ENCODE measurements around the gene NOXA1.

The NOXA1 gene

DNA sequence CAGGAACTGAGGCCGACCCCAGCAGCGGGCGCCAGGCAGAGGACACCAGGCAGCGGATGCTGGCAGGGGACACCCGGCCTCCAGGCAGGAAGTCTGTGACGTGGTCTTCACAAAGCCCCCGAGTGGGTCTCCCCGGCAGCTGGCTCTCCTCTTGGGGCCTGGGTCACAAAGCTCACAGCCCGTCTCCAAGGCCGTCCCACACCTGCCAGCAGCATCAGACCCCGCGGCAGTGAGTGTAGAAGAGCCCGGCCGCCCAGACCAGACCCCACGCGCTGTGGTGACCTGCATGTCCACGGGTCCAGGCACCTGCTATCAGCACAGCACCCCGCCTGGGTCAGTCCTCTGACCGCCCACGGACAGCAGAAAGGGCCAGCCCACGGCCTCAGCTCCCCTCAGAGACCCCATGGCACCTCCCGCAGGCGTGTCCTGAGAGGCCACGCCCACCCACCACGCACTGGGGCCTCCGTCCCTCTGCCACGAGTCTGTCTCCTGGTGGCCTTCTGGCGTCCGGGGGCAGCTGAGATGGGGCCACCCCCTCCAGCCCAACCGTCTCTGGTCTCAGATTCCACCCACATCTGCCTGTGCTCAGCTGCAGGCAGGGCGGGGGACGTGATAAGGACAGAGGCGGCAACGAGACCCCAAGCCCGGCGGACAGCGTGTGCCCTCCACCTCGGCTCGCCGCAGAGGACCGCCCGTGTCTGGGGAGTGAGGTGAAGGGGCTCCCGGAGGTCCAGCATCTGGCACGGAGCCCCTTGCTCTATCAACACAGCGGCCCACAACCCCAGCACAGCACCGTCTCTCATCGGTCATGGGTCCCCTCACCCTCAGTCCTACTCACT is 34.4 kb upstream of the NOXA1 start:
- no peak for DNase-seq

DNA sequence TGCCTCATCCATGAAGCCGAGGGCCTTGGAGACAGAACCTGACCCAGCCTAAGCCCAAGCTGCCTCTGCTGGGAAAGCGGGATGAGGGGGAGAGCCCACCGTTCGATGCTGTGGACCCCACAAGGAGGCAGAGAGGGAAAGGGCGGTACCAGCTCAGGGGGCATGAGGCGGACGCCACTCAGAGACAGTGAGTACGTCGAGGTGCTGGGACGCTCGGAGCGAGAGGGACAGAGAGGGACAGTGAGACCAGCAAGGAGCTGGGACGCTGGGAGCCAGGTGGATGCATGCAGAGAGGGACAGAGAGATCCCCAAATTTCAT is 33.8 kb upstream of the NOXA1 start:
- DNase-seq, result no peak

DNA sequence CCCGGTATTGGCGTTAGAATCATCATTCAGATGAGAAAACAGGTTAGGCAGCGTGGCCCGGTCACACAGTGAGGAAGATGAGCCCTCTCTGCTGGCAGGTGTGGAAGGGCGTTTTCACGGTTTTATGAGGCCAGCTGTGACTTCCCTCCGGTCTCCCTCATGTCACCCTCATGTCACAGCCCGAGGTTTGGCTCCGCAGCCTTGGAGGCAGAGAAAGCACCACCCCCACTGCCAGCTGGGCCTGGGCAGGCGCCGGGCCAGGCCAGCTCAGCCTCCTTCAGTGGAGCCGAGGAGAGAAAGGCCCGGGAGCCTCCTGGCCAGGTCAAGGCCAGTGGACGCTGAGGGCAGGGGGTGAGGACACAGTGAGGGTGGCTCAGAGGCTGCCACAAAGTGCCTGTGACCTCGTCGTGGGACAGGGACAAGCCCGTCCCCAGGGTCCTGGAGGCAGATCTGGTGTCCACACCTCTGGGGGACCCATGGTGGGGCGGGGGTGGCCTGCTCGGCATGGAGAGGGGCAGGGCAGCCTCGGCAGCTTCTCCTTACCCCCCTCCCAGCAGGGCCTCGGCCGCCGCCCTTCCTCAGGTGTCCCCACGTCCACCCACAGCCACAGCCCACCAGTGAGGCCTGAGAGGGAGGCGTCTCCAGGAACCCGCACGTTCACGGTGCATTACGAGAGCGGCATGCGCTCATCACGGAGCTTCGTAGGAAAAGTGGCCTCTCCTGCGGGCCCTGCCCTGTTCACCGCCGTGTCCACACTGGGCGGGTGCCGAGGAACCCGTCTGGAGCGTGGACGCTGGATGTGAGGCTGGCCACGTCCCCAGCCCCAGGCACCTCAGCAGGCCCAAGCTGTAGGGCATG is 32.4 kb upstream of the NOXA1 start:
- no peak for DNase-seq

DNA sequence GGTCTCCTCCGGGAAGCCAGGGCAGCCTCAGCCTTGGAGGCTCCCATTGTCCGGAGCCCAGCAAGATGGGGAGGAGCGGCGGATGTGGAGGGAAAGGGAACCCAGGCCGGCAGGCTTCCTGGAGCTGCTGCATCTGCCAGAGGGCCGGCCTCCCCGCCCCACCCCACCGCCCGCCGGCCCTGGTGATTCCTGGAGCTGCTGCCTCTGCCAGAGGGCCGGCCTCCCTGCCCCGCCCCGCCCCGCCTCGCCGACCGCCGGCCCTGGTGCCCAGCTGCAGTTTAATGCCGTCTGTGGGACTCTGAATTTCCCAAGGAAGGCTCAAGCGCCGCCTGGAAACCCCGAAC is 31.8 kb upstream of the NOXA1 start:
- no peak for DNase-seq

DNA sequence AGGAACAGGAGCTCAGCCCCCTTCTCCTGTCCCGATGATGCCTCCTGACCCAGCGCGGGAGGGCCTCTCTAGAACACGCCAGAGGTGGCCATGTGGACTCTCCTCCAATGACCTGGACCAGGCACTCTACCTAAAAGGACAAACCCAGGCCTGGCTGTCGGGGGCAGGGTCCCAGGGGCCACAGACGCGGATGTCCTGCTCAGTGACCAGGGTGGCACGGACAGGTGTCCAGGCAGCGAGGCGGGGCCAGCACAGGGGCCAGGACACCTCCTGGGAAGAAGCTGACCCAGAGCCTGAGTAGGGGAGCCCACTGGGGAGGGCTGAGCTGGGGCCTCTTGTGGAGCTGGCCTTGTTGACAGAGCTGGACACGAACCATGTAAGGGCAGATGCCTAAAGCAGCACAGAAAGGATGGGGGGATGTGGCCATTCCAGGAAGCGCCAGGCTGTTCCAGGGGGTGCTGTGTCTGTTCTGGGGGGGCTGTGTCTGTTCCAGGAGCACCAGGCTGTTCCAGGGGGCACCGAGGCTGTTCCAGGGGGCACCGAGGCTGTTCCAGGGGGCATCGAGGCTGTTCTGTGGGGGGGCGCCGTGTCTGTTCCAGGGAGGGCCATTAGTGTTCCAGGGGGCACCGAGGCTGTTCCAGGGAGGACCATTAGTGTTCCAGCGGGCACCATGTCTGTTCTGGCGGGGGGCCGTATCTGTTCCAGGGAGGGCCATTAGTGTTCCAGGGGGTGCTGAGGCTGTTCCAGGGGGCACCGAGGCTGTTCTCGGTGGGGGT is 30.8 kb upstream of the NOXA1 start:
- no peak for DNase-seq

DNA sequence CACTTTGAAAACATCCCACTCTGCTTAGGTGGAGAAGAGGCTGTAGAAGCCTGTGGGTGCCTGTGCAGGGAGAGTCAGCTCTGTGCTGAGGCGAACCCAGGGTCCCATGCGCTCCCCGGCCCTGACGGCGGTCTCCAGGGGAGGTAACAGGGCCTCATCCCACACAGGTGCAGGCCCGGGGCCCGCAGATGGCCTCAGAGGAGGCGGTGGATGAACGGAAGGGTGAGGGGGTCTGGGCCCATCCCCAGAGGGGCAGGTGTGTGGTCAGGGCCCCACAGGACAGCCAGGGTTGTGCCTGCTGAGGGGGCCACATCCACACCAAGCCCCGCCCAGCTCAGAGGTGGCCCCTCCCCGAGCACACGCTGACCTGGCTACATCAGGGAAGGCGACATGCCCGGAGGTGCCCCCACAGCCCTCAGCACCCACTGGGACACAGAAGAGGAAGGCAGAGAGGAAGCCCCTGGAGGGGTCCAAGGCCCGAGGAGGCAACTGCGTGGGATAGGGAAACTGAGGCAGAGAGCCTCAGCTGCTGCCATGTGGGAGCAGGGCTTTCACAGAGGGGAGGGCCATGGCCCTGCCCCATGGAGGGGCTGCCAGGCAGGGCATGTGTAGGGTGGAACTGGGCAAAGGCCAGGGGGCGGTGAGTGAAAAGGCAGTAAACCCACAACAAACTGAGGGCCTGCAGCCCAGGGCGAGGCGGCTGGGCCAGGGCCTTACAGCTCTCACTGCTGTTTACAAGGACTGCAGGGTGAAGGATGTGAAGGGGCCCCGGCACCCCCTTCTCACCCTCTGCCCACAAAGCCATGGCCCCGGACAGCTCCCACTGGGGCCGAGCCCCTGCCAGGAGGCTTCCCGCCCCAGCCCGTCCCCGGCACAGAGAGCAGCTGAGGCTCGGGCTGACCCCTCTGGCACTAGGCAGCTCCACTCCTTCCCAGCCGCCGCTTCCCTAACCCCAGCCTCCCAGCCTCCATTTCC is 29.7 kb upstream of the NOXA1 start:
- DNase-seq, result no peak

DNA sequence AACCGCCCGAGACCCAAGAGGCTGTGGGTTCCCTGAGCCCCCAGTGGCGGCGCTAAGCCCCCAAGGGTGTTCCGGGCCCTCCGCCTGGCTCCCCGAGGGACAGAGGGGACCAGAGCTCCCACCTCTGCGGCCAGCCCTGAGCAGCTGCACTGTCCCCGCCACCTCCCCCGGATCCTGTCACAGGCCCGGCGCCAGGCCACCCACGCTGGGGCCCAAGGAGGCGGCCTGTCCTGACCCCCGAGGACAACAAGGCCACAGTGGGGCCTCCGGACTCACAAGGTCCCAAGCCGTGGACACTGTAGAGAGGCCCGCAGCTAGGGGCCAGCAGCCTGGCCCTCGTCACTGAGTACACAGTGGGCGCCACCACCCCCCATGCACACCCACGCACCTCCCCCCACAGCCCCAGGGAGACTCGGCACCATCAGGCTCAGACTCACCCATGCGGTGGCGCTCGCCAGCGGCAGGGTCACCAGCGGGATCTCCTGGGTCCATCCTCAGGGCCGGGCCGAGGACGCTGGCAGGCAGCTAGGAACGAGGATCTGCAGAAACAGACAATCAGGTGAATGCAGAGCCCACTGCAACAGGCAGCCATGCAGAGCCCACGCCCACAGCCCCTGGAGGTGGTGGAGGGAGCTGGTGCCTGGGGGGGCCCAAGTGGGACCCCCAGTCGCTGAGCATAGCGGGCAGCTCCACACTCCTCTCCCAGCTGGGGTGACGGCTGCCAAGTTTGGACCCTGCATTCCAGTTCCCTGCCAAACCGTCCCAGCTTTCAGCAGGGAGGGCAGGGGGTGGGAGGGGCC is 28.1 kb upstream of the NOXA1 start:
- no peak for DNase-seq

DNA sequence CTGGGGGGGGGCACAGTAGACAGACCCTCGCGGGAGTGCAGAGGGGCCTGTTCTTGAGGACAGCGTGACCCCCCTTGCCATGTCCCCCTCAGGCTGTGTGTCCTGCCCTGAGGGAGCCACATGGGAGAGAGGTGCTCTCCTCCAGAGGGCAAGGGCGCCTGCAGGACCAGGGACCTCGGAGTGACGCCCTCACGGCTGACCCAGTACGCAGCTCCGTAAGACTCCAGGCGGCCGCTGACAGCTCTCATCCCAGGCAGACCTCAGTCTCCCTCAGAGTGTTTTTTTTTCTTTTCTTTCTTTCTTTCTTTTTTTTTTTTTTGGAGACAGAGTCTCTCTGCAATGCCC is 27.6 kb upstream of the NOXA1 start:
- DNase-seq, result no peak

DNA sequence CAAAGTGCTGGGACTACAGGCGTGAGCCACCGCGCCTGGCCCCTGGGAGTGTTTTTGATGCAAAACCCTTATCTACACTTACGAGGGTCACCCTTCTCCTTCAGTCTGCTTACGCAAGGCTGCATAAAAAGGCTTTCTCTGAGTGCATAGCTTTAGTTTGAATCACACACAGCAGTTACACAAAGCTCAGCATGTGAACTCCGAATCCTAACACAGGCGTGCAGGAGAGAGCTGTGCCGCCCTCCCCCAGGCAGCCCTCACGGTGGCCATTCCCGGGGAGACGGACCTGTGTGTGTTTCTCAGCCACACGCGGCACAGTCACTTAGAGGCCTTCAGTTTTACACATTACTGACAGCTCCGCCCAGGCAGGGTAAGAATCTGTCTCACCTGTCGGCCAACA is 27.0 kb upstream of the NOXA1 start:
- no peak for DNase-seq

DNA sequence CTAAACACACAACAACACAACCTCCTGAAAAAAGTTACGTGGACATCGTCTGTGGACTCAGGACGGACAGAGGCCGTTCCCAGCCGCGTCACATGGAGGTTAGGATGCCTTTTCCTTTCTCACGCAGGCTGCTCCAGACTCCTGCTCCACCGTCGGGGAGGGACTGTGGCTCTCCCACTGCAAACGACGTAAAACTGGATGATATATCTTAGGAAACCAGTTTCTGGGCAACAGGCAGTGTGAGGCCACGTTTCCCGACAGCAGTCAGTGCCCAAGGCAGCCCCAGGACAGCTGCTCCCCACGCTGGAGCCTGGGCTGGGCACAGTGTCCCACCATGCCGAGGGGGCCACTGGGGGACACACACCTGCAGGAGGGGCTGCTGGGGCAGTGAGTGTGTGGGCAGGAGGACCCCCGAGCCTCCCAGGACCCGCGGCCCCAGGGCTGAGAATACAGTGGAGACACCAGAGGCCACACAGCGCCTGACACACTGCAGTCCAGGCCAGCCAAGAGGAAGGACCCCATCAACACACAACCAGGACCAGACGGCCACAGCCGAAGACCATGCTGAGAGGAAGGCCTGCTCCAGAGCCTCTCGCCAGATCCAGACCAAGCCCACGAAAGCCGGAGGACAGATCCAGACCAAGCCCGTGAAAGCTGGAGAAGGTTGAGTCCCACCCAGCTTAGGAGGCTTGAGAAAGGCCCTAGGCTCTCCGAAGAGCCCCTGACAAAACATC is 26.4 kb upstream of the NOXA1 start:
- no peak for DNase-seq

DNA sequence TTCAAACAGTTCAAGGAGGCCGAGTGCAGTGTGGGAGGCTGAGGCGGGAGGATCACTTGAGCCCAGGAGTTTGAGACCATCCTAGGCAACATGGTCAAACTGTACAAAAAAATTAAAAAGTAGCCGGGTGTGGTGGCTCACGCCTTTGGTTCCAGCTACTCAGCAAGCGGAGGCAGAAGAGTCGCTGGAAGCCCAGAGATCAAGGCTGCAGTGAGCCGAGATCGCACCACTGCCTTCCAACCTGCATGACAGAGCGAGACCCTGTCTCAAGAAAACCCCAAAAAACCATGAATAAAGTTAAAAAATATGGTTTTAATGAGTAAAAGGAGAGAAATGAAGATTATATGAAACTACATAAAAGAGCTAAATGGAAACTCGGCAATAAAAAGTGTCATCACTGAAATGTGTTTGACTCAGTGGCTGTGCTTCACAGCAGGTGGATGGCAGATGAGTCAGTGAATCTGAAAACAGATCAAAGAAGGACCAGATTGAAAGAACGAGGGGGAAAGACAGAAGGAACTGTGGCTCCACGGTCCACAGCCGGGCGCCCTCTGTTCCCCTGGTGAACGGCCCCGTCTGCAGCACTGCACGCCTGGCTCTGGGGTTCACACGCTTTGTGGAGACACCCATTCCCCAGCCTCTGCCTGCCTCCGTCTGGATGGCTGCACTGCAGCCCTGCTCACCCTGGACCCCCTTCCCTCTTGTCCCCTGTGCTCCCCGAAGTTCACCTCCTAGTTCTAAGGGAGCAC is 25.3 kb upstream of the NOXA1 start:
- DNase-seq, result no peak

DNA sequence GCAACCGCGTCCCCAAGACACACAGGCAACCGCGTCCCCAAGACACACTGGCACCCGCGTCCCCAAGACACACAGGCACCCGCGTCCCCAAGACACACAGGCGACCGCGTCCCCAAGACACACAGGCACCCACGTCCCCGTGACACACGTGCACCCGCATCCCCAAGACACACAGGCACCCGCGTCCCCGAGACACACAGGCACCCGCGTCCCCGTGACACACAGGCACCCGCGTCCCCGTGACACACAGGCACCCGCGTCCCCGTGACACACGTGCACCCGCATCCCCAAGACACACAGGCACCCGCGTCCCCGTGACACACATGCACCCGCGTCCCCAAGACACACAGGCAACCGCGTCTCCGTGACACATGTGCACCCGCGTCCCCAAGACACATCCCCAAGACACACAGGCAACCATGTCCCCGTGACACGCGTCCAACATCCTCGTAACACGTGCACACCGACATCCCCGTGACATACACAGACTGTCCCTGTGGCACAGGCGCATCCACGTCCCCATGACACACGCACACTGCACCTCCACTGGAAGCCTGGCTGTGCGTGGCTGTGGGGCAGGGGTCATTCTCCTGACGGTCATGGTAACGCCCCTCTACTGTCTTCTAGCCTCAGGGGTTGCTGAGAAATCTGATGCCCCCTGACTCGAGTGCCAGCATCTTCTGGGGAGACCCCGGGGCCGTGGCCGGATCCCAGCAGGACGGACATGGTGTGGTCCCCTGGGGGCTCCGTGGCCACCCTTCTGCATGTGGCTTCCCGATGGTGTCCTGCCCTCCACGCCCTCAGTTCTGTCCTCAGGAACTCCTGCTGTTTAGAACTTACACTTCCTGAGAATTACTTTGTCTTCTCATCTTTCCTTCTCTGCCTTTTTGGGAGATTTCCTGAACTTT is 24.4 kb upstream of the NOXA1 start:
- no peak for DNase-seq

DNA sequence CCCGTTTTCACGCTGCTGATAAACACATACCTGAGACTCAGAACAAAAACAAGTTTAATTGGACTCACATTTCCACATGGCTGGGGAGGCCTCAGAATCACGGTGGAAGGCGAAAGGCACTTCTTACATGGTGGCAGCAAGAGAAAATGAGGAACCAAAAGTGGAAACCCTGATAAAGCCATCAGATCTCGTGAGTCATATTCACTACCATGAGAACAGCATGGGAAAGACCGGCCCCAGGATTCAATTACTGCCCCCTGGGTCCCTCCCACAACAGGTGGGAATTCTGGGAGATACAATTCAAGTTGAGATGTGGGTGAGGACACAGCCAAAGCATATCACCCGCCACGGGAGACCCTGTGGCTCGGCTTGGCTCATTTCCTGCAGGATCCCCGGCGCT is 20.4 kb upstream of the NOXA1 start:
- no peak for DNase-seq

DNA sequence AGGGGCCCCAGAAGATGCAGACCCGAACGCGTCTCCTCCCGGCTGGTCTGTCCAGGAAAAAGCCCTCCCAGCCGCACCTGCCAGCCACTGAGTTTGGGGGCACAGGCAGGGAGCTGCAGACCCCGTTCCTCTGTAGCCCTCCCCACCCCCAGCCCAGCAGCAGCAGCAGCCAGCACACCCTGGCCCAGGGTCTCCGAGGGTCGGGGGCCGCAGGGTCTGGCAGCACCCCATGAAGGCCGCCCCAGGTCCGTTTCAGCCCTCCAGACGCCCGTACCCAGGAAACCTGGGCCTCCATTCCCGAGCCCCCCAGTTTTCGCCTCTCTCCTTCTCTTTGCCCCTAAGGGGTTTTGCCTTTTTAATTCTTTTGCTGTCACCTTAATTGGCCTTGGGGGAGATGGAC is 19.9 kb upstream of the NOXA1 start:
- DNase-seq, result no peak

DNA sequence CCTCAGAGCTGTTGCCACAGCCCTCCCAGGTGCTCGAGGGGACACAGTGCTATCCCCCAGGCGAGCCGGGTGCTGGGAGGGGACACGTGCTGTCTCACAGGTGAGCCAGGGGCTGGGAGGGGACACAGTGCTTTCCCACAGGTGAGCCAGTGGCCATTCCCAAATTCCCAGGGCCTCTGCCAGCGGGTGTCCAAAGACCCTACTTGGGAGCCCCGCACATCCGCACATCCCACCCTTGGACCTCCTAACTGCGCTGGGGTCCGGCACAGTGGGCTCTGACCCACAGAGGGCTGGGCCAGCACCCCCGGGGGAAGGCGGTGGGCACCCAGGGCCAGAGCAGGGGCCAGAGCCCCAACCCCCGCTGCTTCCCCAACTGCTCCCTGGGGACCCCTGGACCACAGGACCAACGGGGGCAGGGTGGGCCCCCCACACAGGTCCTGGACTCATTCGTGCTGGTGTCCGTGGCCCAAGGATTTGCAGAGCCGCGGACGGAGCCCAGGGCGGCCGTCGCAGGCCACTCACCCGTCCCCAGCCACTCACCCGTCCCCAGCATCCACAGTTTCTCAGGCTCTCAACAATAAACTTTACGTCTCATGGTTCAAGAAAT is 18.1 kb upstream of the NOXA1 start:
- no peak for DNase-seq

DNA sequence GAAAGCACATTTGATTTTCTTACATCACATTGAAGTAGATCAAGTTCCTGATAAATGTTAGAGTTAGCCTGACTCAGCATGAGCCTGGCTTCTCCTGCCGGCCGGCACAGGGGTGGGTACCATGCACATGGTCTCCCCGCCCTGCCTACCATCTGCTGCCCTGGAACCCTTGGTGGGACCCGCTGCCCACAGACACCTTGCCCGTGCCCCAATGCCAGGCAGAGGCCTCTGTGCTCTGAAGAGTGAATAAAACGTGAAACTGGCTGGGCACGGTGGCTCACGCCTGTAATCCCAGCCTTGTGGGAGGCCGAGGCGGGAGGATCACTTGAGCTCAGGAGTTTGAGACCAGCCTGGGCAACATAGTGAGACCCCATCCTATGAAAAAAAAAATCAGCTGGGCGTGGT is 17.5 kb upstream of the NOXA1 start:
- DNase-seq, result no peak

DNA sequence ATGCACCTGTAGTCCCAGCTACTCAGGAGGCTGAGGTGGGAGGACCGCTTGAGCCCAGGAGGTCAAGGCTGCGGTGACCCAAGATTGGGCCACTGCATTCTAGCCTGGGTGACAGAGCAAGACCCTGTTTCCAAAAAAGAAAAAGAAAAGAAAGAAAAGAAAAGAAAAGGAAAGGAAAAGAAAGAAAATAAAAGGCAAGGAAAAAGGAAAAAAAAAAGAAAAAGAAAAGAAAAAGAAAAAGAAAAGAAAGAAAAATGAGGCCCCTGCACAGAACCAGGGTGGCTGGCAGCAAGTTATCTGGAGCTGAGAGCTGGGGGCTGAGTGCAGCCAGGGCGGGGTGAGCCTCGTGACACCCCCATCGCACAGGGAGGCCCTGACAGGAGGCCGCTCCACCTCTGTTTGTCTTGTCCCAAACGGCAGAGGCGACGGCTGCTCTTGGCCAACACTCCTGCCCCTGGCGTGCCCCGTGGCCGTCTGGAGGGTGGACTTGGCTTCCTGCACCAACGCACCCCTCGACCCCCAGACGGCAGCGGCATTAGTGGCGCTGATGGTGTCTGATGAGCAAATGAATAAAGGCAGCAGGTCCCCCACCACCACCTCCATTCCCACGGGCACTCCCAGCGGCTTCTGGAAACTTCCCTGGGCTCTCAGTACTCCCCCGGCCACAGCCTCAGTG is 17.0 kb upstream of the NOXA1 start:
- no peak for DNase-seq

Data from NCI-H748 treated with DMSO at 0.1 percent for 48 hours (cell line).